Suprapubic skin (tissue), 4 donors: Measurements from ENCODE around the gene PELI2. TPM values are rescaled to one million over a fixed set of nuclear protein-coding genes. Genes with fewer than 3 reads are reported as not detected.

Experiments used
- DNase-seq, 2 donors: peaks; one replicate each; pipeline ENCODE4 v3.0.0-alpha.2; 2019; ENCODE audit warnings: low spot score in 2 of 2
- H3K27ac ChIP-seq: fragments of 200-600 bp; sonication (generic); one replicate; pipeline ENCODE4 v1.5.1; 2019
- H3K27me3 ChIP-seq: fragments of 200-600 bp; sonication (generic); one replicate; pipeline ENCODE4 v1.5.1; 2019
- H3K36me3 ChIP-seq: fragments of 200-600 bp; sonication (generic); one replicate; pipeline ENCODE4 v1.5.1; 2019
- H3K4me1 ChIP-seq: fragments of 200-600 bp; sonication (generic); one replicate; pipeline ENCODE4 v1.5.1; 2019
- H3K4me3 ChIP-seq: fragments of 200-600 bp; sonication (generic); one replicate; pipeline ENCODE4 v1.5.1; 2019; ENCODE audit warnings: mild to moderate bottlenecking
- H3K9me3 ChIP-seq: fragments of 200-600 bp; sonication (generic); one replicate; pipeline ENCODE4 v1.5.1; 2019
- CTCF ChIP-seq, 2 donors: fragments of 200-600 bp in 1 of 2; fragments of 450-650 bp in 1 of 2; sonication (generic) in 1 of 2; IDR thresholded peaks; one replicate each; pipeline ENCODE4 v1.5.1; 2016 to 2019; ENCODE audit warnings: antibody characterized with exemption in 2 of 2, mild to moderate bottlenecking in 1 of 2, moderate library complexity in 1 of 2
- EP300 ChIP-seq: sonication (generic); formaldehyde crosslinking; IDR thresholded peaks from one replicate; pipeline ENCODE4 v1.6.1; 2017; ENCODE audit warnings: antibody characterized with exemption
- POLR2A ChIP-seq, 2 donors: fragments of 450-650 bp; IDR thresholded peaks; one replicate each; pipeline ENCODE4 v1.6.1; 2017; ENCODE audit warnings: antibody characterized with exemption in 2 of 2, mild to moderate bottlenecking in 2 of 2, moderate library complexity in 2 of 2
- POLR2AphosphoS5 ChIP-seq, 3 donors: sonication (generic); formaldehyde crosslinking; IDR thresholded peaks; one replicate each; pipeline ENCODE4 v1.6.1; 2017; ENCODE audit warnings: antibody characterized with exemption in 3 of 3
- WGBS: methylation state at CpG from one replicate; pipeline ENCODE4 v1.1.5; 2018; 5-methylcytosine and 5-hydroxymethylcytosine counted together
- total RNA-seq, 4 donors: library from RNA; depleted of rRNA; stranded (reverse); fragments of >200 nt; gene quantifications; one replicate each; pipeline ENCODE4 v1.1.0, GENCODE V29; 2016

The PELI2 gene
- total RNA-seq, 4 donors from 2014 or later = 6.9 to 19.4 (median 12.6) TPM

DNA sequence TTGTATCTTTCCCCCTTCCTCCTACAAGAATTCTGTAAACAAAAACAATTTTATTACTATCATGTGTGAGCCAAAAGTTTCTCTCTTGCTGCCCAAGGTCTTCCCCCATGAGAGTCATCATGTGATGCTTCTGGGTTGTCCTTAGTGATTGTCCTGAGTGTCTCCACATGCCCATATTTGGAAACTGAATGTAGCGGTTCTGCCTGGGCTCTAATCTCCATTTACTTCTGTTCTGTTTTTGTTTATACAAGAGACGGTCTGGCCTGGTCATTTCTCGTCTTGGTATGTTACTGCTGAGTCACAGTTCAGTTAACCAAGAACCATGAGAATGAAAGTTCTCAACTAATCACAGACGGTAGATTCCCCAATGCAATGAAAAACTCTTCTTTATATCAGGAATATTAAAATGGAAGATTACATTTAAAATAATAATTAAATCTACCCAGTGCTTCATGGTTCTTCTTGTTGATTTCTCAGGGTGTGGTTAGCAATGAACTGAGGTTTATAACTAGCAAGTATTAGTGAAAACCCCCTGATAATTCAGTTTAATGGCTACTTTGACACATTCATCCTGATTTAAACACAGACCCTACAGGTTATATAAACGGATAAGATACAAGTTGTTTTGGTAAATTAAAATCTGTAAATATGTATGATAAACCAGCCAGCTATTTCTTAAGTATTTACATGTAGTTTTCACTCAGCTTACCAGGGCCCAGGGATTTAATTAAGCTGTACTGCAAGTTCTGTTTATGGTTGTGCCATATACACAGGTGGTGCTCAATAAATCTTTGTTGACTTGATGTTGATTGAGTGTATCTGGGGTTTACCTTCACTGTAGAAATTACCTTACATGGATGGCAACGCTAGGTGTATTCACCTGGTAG, 81.1 kb downstream of the PELI2 start:
- no peak overlapping the region for H3K4me3 ChIP-seq
- peak in 1 of 2 donors; percentile 68 for DNase-seq
- no peaks in the 10 kb centered on the region for H3K27me3 ChIP-seq
- TF ChIP-seq POLR2A (IDR thresholded peaks at IDR 0.05) (no peak), POLR2AphosphoS5 (IDR thresholded peaks at IDR 0.05) (no peak)
- H3K27ac ChIP-seq = peak overlapping the region; percentile 64
- 58% methylated on average over 6 of the region's 6 CpGs for WGBS
- no peaks in the 10 kb centered on the region for H3K36me3 ChIP-seq
- H3K9me3 ChIP-seq = no peaks in the 10 kb centered on the region
- H3K4me1 ChIP-seq = peaks cover 23% of the 10 kb centered on the region

- no peak for DNase-seq
- Histone ChIP-seq H3K36me3 (no peaks in the 10 kb centered on the region), H3K27me3 (no peaks in the 10 kb centered on the region), H3K27ac (peak overlapping the region; percentile 64), H3K9me3 (no peaks in the 10 kb centered on the region), H3K4me3 (no peak overlapping the region), H3K4me1 (peaks cover 20% of the 10 kb centered on the region)
- WGBS = 83% methylated on average over 7 of the region's 7 CpGs
- no peak for TF ChIP-seq POLR2A (IDR thresholded peaks at IDR 0.05)
- TF ChIP-seq POLR2AphosphoS5 (IDR thresholded peaks at IDR 0.05) = no peak
- no peak for TF ChIP-seq EP300
- no peak for TF ChIP-seq CTCF (IDR thresholded peaks at IDR 0.05)
Observed at GRCh38 chr14:56199982-56200577, 81.9 kb downstream of the PELI2 start.

GRCh38 chr14:56202256-56202655, 84.0 kb downstream of the PELI2 start:
- Histone ChIP-seq H3K27me3 (no peaks in the 10 kb centered on the region), H3K9me3 (no peaks in the 10 kb centered on the region), H3K4me3 (no peak overlapping the region), H3K4me1 (peaks cover 25% of the 10 kb centered on the region), H3K27ac (no peak overlapping the region), H3K36me3 (no peaks in the 10 kb centered on the region)
- 70% methylated on average over 2 of the region's 2 CpGs for WGBS
- TF ChIP-seq POLR2A (IDR thresholded peaks at IDR 0.05) (no peak), CTCF (IDR thresholded peaks at IDR 0.05) (no peak), EP300 (no peak), POLR2AphosphoS5 (IDR thresholded peaks at IDR 0.05) (no peak)
- no peak for DNase-seq

DNA sequence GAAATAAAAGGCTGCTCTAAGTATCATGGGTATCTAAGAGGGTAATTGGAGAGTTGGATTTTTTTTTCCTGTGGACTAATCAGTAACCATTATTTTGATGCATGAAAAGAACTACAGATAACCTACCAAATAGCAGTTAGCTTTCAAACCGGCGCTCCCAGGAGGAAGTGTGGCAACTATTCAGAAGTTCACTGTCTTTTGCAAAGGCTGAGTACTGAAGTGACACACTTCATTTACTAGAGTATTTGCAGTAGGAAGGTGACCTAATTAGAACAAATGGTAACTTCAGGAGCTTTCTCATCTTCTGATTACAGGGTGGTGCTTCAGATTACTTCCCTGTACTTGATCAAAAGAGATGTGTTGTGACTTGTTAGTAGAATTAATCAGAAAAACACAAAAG, 87.7 kb downstream of the PELI2 start:
- TF ChIP-seq CTCF (IDR thresholded peaks at IDR 0.05) = no peak
- TF ChIP-seq EP300 = no peak
- no peak for TF ChIP-seq POLR2A (IDR thresholded peaks at IDR 0.05)
- TF ChIP-seq POLR2AphosphoS5 (IDR thresholded peaks at IDR 0.05) = no peak
- WGBS = 40% methylated on average over 2 of the region's 2 CpGs
- no peaks in the 10 kb centered on the region for H3K36me3 ChIP-seq
- H3K27ac ChIP-seq = no peak overlapping the region
- H3K27me3 ChIP-seq = no peaks in the 10 kb centered on the region
- H3K4me1 ChIP-seq = peaks cover 13% of the 10 kb centered on the region
- H3K9me3 ChIP-seq = no peaks in the 10 kb centered on the region
- H3K4me3 ChIP-seq = no peak overlapping the region
- DNase-seq = no peak

DNA sequence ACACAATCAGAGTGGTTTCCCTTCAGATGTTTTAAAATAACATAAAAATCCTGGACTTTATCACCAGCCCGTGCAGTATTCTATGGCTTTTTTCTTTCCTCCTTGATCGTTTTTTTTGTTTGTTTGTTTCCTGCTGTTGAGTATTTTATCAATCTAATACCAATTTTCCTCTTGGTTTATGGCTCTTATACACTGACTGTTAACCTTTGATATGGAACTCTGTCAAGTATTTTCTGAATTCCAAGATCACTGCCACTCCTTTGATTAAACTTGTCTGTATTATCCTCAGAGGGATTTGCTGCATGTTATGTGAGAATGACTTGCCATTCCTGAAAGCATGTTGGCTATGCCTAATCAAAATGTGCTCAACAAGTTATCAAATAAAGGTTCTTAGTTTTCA, 88.4 kb downstream of the PELI2 start:
- 38% methylated on average over 2 of the region's 2 CpGs for WGBS
- Histone ChIP-seq H3K27me3 (no peaks in the 10 kb centered on the region), H3K9me3 (no peaks in the 10 kb centered on the region), H3K36me3 (no peaks in the 10 kb centered on the region), H3K27ac (no peak overlapping the region), H3K4me3 (no peak overlapping the region), H3K4me1 (peaks cover 13% of the 10 kb centered on the region)
- TF ChIP-seq EP300 (no peak), POLR2AphosphoS5 (IDR thresholded peaks at IDR 0.05) (no peak), CTCF (IDR thresholded peaks at IDR 0.05) (no peak), POLR2A (IDR thresholded peaks at IDR 0.05) (no peak)
- DNase-seq = no peak
